AG04450 (cell line): ENCODE data around the gene ABL2. TPM values are rescaled to one million over a fixed set of nuclear protein-coding genes. Genes with fewer than 3 reads are reported as not detected.

Experiments
- CTCF ChIA-PET: fragments of 300-600, 350-600 bp; formaldehyde crosslinking; extraction: SDS; loops from one replicate; lab custom pipeline; 2022; ENCODE audit warnings: antibody characterized with exemption, inconsistent platforms; lab: Charles Lee
- POLR2A ChIA-PET: fragments of 350-600 bp; formaldehyde crosslinking; extraction: SDS; loops from one replicate; lab custom pipeline; 2021; ENCODE audit warnings: antibody characterized with exemption, inconsistent platforms; lab: Yijun Ruan, JAX
- DNase-seq: peaks from one replicate; pipeline ENCODE4 v3.0.0-alpha.2; 2011; ENCODE audit warnings: low read depth, low spot score
- H3K27ac ChIP-seq: one replicate; pipeline ENCODE4 v1.5.1; 2012; ENCODE audit warnings: low read depth, low read length, control low read depth
- H3K27me3 ChIP-seq: one replicate; pipeline ENCODE4 v1.6.0; 2012; ENCODE audit warnings: low read length; ENCODE audit not compliant: control insufficient read depth, insufficient read depth
- H3K4me3 ChIP-seq: 2 replicates; pipeline ENCODE4 v1.5.1; 2011; ENCODE audit warnings: mild to moderate bottlenecking, low read depth, low read length, control low read depth
- H3K9me3 ChIP-seq: 2 replicates; pipeline ENCODE4 v1.5.1; 2012; ENCODE audit warnings: low read length; ENCODE audit not compliant: control insufficient read depth, insufficient read depth
- polyA plus RNA-seq: library from polyadenylated mRNA; depleted of rRNA; stranded (reverse); fragments of >200 nt; gene quantifications from 2 replicates; pipeline ENCODE4 v1.2.3, GENCODE V29; 2011
- TF ChIP-seq, protein P1 (sequence below): IDR thresholded peaks from 2 replicates; pipeline ENCODE4 v1.5.1; 2011; ENCODE audit warnings: low read depth, low read length, control low read depth, inconsistent platforms

The ABL2 gene
- polyA plus RNA-seq, 1 experiment, result 13.9 TPM

DNA sequence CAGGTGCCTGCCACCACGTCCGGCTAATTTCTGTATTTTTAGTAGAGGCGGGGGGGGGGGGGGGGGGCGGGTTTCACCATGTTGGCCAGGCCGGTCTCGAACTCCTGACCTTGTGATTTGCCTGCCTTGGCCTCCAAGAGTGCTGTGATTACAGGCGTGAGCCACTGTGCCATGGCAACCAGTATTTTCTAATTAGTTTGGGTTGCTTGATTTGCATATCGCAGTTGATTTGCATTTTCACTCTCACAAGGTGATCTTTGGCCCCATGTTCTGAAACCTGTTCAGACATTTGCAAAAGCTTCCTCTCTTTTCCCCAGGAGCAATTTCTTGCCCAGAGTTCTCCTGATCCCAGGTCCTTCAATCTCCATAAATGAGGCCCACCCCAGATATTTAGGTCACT lies 145.9 kb downstream of the ABL2 start:
- no peak overlapping the region for H3K4me3 ChIP-seq
- H3K9me3 ChIP-seq, result no peaks in the 10 kb centered on the region
- ChIA-PET POLR2A (interaction anchor here (0.6 to 1.9 kb wide), 2 partner anchors 8 to 550 kb away, joined by 3 to 9 read pairs; no protein-coding TSS in a partner anchor), CTCF (no interaction called here)
- no peak overlapping the region for H3K27ac ChIP-seq
- TF ChIP-seq, protein P1, sequence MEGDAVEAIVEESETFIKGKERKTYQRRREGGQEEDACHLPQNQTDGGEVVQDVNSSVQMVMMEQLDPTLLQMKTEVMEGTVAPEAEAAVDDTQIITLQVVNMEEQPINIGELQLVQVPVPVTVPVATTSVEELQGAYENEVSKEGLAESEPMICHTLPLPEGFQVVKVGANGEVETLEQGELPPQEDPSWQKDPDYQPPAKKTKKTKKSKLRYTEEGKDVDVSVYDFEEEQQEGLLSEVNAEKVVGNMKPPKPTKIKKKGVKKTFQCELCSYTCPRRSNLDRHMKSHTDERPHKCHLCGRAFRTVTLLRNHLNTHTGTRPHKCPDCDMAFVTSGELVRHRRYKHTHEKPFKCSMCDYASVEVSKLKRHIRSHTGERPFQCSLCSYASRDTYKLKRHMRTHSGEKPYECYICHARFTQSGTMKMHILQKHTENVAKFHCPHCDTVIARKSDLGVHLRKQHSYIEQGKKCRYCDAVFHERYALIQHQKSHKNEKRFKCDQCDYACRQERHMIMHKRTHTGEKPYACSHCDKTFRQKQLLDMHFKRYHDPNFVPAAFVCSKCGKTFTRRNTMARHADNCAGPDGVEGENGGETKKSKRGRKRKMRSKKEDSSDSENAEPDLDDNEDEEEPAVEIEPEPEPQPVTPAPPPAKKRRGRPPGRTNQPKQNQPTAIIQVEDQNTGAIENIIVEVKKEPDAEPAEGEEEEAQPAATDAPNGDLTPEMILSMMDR, result no peak
- no peaks in the 10 kb centered on the region for H3K27me3 ChIP-seq
- DNase-seq, result no peak

DNA sequence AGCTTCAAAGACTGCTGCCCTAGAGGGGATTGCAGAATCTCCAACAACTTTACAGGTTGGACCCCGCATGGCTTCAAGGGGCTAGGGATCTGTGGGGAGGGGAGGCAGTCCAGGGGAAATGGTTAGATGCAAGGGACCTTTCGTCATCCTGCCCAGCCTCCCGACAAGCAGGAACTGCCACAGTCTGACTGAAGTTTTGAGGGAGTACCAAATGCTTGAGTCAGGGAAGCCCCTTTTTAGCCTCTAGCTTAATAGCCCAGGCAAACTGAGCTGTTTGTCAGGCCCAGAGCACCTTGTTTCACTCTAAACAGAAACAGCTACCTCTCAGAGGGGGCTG lies 146.5 kb downstream of the ABL2 start:
- POLR2A ChIA-PET, result interaction anchor here (0.5 to 1.9 kb wide), 4 partner anchors 9 to 542 kb away, joined by 3 to 9 read pairs (median 5); partner anchors contain the start of gene SOAT1
- CTCF ChIA-PET, result interaction anchor here (0.7 to 1.3 kb wide), 5 partner anchors 38 to 287 kb away, joined by 3 to 5 read pairs (median 3); no protein-coding TSS in a partner anchor

DNA sequence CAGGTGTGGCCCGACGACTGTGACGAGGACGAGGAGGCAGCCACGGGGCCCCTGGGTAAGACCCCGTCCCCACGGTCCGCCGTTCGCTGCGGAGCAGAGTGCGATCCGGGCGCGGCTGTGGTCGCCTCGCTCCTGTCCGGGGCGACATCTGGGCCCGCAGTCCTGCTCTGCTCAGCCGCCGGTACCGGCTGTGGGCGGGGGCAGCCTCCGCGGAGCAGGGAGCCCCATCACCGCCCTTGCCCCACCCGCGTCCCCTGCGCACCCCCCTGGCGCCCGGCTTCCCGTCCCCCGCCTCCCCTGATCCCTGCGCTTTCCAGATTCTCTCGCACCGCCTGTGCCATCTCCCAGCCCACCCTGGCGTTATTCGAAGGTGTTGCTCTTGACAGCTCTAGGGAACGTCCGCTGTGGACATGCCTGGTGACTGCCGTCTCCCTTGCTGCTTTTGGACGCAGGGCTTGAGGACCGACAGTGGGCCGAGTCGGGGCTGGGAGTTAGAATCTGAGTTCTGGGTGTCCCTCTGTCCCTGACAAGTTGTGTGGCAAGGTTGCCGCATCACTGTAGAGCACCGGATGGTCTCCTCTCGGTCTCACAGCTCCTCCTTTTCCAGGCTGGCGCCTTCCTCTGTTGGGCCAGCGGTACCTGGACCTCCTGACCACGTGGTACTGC lies 147.0 kb downstream of the ABL2 start:
- Histone ChIP-seq H3K4me3 (peak overlapping the region; percentile 86), H3K9me3 (no peaks in the 10 kb centered on the region), H3K27me3 (no peaks in the 10 kb centered on the region), H3K27ac (peak overlapping the region; percentile 47)
- TF ChIP-seq, protein P1, result no peak
- ChIA-PET POLR2A (interaction anchor here (0.5 to 1.9 kb wide), 5 partner anchors 10 to 541 kb away, joined by 3 to 10 read pairs (median 7); partner anchors contain the start of gene SOAT1), CTCF (interaction anchor here (0.7 to 1.3 kb wide), 5 partner anchors 39 to 288 kb away, joined by 3 to 5 read pairs (median 3); no protein-coding TSS in a partner anchor)
- no peak for DNase-seq

More for the DNA sequence above, 146.5 kb downstream of the ABL2 start:
- TF ChIP-seq, protein P1, result no peak
- H3K9me3 ChIP-seq, result no peaks in the 10 kb centered on the region
- peak overlapping the region; percentile 86 for H3K4me3 ChIP-seq
- H3K27me3 ChIP-seq, result no peaks in the 10 kb centered on the region
- peak overlapping the region; percentile 47 for H3K27ac ChIP-seq
- no peak for DNase-seq

DNA sequence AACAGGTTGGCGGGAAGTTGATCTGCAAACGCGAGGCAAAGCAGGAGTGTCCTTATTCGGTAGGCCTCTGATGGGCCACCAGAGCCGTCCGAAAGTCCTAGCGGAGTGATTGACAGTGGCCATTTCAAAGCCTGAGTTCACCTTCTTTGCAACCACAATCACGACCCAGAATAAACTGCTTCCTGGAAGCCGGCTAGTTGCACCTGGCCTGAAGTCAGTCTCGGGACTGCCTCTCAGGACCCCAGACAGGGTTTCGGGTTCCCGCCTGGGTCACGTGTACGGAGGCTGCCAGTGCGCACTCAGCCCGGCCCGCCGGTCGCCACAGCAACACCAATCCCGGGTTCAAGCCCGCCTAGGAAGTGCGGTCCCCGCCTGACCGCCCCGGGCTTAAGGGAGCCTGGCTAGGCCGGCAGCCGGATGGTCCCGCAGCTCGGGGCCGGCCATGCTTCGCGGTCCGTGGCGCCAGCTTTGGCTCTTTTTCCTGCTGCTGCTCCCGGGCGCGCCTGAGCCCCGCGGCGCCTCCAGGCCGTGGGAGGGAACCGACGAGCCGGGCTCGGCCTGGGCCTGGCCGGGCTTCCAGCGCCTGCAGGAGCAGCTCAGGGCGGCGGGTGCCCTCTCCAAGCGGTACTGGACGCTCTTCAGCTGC lies 147.7 kb downstream of the ABL2 start, which contains the start of gene TOR3A:
Gene TOR3A, plus strand, starts transcription at position 384 of the 646 bp plus-strand sequence. Its CDS starts 59 bp downstream, at position 443.
- no peaks in the 10 kb centered on the region for H3K9me3 ChIP-seq
- ChIA-PET POLR2A (interaction anchor here (0.8 to 1.9 kb wide), 3 partner anchors 10 to 212 kb away, joined by 3 to 10 read pairs (median 9); partner anchors contain the start of gene SOAT1), CTCF (interaction anchor here (1.1 to 5.2 kb wide), 4 partner anchors 39 to 288 kb away, joined by 3 to 83 read pairs (median 4); no protein-coding TSS in a partner anchor)
- TF ChIP-seq, protein P1, result no peak
- H3K4me3 ChIP-seq, result peak within 1 kb of the TSS; percentile 86
- DNase-seq, result peak; percentile 57
- H3K27ac ChIP-seq, result peak within 1 kb of the TSS; percentile 77
- no peaks in the 10 kb centered on the region for H3K27me3 ChIP-seq
